Hematopoietic multipotent progenitor cell treated with erythropoietin and hydrocortisone succinate and interleukin-3 and kit ligand, for 17 days (in vitro differentiated cells): ENCODE results near the gene SIL1.
A peak's percentile ranks its signal among the peaks of the same experiment; 100 is the strongest.
"Not testable (repeated sequence)": the region's sequence is repeated elsewhere in the genome, so short reads cannot be mapped to it uniquely, and the experiment has no call there.

Experiments
- DNase-seq: peaks from one replicate; pipeline ENCODE4 v3.0.0-alpha.2; 2015; ENCODE audit warnings: low spot score

SIL1 gene

GRCh38 chr5:139197710-139198669 lies at the start of gene SIL1:
Gene SIL1, minus strand, starts transcription at chr5:139198368. Its CDS starts 70,525 bp downstream, at chr5:139127843.
- DNase-seq: peak; percentile 92

DNA sequence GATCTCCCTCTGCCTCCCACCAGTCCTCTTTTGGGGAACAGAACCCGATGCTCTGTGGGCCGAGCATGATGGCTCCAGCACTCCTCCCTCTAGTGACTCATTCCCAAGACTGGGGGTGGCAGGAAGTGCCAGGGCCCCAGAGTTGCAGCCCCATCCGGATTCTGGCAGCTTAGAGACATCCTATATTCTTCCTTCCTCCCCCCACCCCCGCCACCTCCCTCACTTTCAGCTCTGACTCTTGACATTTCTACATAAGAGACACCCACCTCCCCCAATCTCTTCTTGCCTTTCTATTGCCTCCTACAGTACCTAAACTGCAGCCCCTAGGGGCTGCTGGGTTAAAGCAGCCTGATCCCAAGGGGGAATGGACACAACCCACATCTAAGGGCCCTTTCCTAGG lies 48.2 kb upstream of the SIL1 start:
- no peak for DNase-seq

- DNase-seq: no peak
Observed at GRCh38 chr5:139245637-139246339, 47.6 kb upstream of the SIL1 start.

DNA sequence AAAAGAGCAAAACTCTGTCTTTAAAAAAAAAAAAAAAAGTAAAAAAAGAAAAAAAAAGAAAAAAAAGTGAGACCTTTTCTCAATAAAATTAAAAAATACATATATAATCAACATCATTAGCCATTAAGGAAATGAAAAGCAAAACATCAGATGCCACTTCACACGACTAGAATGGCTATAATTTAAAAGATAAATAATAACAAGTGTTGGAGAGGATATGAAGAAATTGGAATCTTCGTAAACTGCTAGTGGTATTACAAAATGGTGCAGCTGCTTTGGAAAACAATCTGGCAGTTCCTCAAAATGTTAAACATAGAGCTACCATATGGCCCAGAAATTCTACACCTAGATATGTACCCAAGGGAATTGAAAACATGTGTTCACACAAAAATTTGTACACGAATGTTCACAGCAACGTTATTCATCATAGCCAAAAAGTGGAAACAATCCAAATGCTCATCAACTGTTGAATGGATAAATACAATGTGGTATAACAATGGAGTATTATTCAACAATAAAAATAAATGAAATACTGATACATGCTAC lies 45.3 kb upstream of the SIL1 start:
- no peak for DNase-seq

GRCh38 chr5:139241139-139241538 lies 43.0 kb upstream of the SIL1 start:
- no peak for DNase-seq

- no peak for DNase-seq
Observed at GRCh38 chr5:139236479-139236878, 38.3 kb upstream of the SIL1 start.

DNA sequence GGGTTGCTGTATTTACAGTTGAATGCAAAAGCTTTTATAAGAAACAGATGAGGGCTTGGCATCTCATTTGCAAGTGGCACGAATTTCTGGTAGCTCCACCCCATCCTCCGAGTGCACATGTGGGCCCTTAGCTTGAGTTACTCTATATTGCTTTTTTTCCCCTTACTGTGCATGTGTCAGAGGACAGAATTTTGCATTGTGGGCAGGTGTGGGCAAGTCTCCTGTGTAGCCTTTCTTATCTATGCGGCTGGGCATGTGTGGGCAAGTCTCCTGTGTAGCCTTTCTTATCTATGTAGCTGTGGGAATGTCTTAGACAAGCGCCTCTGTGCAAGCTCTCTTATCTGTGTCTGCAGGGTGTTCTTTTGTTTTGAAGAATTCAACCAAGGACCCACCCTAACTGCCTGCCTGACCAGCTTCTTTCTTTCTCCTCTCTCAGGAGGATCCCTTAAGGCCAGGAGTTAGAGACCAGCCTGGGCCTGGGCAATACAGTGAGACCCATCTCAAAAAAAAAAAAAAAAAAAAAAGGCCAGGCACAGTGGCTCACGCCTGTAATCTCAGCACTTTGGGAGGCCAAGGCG lies 34.1 kb upstream of the SIL1 start:
- DNase-seq: no peak

DNA sequence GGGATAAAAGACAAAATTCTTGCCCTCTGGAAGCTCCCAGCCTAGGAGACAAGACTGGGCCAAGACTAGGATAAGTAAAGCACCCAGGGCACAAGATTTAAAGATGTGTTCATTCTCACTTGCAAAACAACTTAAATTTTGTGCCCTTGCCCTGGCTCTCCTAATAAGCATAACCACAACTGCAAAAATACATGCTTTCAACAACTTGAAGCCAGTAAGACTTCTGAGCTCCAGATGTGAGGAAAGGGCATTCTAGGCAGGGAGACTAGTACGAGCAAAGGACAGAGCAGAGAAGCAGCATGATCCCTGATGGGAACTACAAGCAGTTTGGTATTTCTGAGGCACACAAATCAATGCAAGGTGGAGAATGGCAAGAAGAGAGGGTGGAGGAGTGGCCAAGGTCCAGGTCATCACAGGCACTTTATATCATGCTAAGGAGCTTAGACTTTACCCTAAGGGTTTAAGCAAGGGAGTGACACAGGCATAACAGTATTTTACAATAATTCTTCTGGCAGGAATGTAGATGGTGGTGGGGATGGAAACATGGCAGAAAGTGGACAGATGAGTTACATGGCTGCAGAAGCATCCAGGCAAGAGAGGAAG lies 30.1 kb upstream of the SIL1 start:
- DNase-seq: no peak

GRCh38 chr5:139226131-139226530 lies 28.0 kb upstream of the SIL1 start:
- no peak for DNase-seq

DNA sequence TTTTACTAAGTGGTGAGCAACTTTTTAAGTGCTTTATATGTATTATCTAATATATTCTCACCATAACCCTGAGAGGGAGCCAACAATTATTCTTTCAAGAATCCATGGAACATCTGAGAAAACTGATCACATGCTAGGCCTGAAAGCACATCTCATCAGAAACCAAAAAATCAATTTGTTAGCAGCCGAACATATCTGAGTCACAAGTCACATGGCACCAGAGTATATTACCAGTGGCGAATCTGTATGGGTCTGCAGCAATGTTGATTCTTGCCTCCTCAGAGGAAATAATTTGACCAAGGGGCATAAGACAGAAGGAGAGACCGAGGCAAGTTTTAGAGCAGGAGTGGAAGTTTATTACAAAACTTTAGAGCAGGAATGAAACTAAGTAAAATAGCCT lies 25.3 kb upstream of the SIL1 start:
- no peak for DNase-seq

- no peak for DNase-seq
Observed at GRCh38 chr5:139222346-139222745, 24.2 kb upstream of the SIL1 start.

DNA sequence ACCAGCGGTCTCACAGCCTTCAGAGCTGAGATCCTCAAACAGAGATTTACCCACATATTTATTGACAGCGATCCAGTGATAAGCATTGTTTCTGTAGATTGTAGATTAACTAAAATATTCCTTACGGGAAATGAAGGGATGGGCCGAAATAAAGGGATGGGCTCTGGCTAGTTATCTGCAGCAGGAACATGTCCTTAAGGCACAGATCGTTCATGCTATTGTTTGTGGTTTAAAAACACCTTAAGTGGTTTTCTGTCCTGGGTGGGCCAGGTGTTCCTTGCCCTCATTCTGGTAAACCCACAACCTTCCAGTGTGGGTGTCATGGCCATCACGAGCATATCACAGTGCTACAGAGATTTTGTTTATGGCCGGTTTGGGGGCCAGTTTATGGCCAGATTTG lies 19.9 kb upstream of the SIL1 start:
- DNase-seq: not testable (repeated sequence)

- DNase-seq: no peak
Observed at GRCh38 chr5:139215107-139215975, 17.2 kb upstream of the SIL1 start.

DNA sequence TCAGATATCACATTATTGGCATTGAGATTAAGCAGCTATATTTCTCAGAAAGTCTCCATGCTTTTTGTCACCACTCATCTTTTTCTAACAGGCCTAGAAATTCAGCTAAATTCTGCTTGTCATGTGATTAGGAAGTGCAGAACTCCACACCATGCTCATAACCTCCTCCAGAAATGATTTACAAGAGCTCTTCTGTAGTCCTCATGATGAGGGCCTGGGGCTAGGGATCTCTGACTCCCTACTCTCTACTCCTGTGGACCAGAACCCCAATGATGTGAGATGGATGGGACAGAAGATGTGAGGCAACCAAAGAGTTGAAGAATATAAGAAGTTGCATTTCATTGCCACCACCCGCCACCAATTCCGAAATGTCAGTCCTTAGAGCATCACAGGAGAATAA lies 16.5 kb upstream of the SIL1 start:
- no peak for DNase-seq

DNA sequence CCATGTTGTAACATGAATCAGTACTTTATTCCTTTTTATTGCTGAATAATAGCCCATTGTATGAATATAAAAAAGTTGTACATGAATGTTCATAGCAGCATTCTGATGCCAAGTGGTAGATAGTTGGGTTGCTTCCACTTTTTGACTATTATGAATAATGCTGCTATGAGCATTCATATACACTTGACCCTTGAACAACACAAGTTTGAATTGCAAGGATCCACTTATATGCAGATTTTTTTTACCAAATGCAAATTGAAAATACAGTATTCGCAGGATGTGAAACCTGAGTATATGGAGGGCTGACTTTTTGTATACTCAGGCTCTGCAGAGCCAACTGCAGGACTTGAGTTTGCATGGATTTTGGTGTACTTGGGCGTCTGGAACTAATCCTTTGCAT lies 14.7 kb upstream of the SIL1 start:
- no peak for DNase-seq

DNA sequence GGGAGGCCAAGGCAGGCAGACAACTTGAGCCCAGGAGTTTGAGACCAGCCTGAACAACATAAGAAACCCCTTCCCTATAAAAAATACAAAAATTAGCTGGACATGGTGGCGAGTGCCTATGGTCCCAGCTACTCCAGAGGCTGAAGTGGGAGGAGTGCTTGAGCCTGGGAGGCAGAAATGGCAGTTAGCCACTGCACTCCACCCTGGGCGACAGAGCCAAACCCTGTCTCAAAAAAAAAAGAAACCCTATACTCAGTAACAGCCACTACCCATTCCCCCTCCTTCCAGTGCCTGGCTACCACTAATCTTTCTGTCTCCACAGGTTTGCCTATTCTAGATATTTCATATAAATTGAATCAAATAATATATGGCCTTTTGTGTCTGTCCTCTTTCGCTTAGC lies 14.3 kb upstream of the SIL1 start:
- DNase-seq: no peak

- no peak for DNase-seq
Observed at GRCh38 chr5:139210585-139210984, 12.4 kb upstream of the SIL1 start.

GRCh38 chr5:139207297-139208000 lies 9.3 kb upstream of the SIL1 start:
- no peak for DNase-seq

GRCh38 chr5:139205586-139205985 lies 7.4 kb upstream of the SIL1 start:
- no peak for DNase-seq

DNA sequence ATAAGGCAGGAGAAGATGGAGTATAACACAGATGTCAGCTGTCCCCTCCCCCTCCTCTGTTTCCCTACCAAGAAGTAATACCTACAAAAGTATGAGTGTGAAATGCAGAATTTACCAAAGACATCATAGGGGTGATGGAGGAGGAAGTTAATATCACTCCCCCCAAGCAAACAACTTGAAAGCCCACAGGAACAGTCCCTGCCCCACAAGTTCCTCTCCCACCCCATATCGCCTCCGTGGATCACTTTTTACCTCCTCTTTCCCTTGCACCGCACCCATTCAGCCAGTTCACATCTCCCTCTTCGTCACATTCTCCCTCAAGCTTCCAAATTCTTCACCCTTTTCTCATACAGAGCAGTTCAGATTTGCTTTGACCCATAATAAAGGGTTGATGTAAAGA lies 7.0 kb upstream of the SIL1 start:
- DNase-seq: no peak

GRCh38 chr5:139204196-139204595 lies 6.0 kb upstream of the SIL1 start:
- no peak for DNase-seq
